Activated CD8-positive, alpha-beta T cell treated with anti-CD3 and anti-CD28 coated beads, Interleukin-2, amount 10 ng/mL, durations not matched to agents 7 days and 5 days (primary cell): ENCODE results near the gene REM2. TPM values are rescaled to one million over a fixed set of nuclear protein-coding genes. Genes with fewer than 3 reads are reported as not detected.

Source experiments
- ATAC-seq: fragments of 150-1000 bp; cut with Tn5 transposase; one replicate; pipeline ENCODE4 v1.10.0; 2021; ENCODE audit warnings: moderate library complexity
- CTCF ChIA-PET: fragments of 350-600 bp; sonication (Branson Sonifier 250); formaldehyde crosslinking; loops from one replicate; lab custom pipeline; 2021; ENCODE audit warnings: antibody characterized with exemption; lab: Charles Lee
- POLR2A ChIA-PET: fragments of 350-600 bp; sonication (Branson Sonifier 250); formaldehyde crosslinking; loops from one replicate; lab custom pipeline; 2021; ENCODE audit warnings: antibody characterized with exemption; lab: Charles Lee
- DNase-seq: peaks from one replicate; pipeline ENCODE4 v3.0.0-alpha.2; 2020
- H3K27ac Mint-ChIP-seq: one replicate; pipeline ENCODE4 v1.8.0; 2021; ENCODE audit warnings: mild to moderate bottlenecking, mixed read lengths
- H3K27me3 Mint-ChIP-seq: one replicate; pipeline ENCODE4 v1.8.0; 2021; ENCODE audit warnings: low read depth, mixed read lengths
- H3K36me3 Mint-ChIP-seq: one replicate; pipeline ENCODE4 v1.8.0; 2021; ENCODE audit warnings: low read depth, mixed read lengths
- H3K4me1 Mint-ChIP-seq: one replicate; pipeline ENCODE4 v1.8.0; 2021; ENCODE audit warnings: low read depth, mixed read lengths
- H3K4me3 Mint-ChIP-seq: one replicate; pipeline ENCODE4 v1.8.0; 2021; ENCODE audit warnings: mild to moderate bottlenecking, mixed read lengths
- H3K9me3 Mint-ChIP-seq: one replicate; pipeline ENCODE4 v1.8.0; 2022; ENCODE audit warnings: mixed read lengths; ENCODE audit not compliant: insufficient read depth
- total RNA-seq, 2 experiments: library from RNA; stranded (reverse); gene quantifications; one replicate each; pipeline ENCODE4 v1.2.3, GENCODE V29; 2021

The REM2 gene
- total RNA-seq, 2 experiments from 2014 or later = 0.21 to 0.61 TPM

GRCh38 chr14:22932146-22932545 is 49.1 kb downstream of the REM2 start:
- Mint-ChIP-seq H3K4me3 (no peak overlapping the region), H3K4me1 (peaks cover 14% of the 10 kb centered on the region), H3K9me3 (no peaks in the 10 kb centered on the region), H3K27ac (no peak overlapping the region), H3K27me3 (no peaks in the 10 kb centered on the region), H3K36me3 (peaks cover 14% of the 10 kb centered on the region)
- ChIA-PET CTCF (interaction anchor here (1.1 kb wide), 1 partner anchor 55 kb away, joined by 4 read pairs; no protein-coding TSS in a partner anchor), POLR2A (no interaction called here)
- DNase-seq (no peak), ATAC-seq (no peak)

DNA sequence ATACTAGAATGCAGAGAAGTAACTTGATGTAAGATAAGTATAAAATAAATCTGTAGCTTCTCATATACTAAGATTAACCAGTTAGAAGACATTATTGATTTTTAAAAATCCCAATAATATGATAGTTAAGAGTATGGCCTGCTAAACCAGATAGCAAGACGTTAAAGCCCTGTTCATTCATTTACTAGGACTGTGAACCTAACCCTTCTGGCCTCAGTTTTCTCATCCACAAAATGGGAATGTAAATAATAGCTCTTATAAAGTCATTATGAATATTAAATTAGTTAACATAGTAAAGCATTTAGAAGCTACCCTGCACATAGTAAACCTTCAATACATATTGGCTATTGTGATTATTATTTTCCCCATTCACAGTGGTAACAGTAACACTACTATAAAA is 52.1 kb downstream of the REM2 start:
- no peaks in the 10 kb centered on the region for H3K27me3 Mint-ChIP-seq
- no peak overlapping the region for H3K4me3 Mint-ChIP-seq
- CTCF ChIA-PET = interaction anchor here (0.9 to 2.3 kb wide), 8 partner anchors 12 to 134 kb away, joined by 3 to 6 read pairs (median 4); partner anchors contain the start of gene AJUBA
- DNase-seq (no peak), ATAC-seq (no peak)
- peaks cover 13% of the 10 kb centered on the region for H3K36me3 Mint-ChIP-seq
- no peaks in the 10 kb centered on the region for H3K9me3 Mint-ChIP-seq
- peaks cover 2% of the 10 kb centered on the region for H3K4me1 Mint-ChIP-seq
- POLR2A ChIA-PET = no interaction called here
- H3K27ac Mint-ChIP-seq = no peak overlapping the region

Other genes starting within 250 kb of the REM2 start
- gene OR6J1, start 238.9 kb upstream of the REM2 start, total RNA-seq = not detected
- gene OXA1L, start 116.5 kb upstream of the REM2 start, total RNA-seq = 100 to 1,000 TPM; 104 to 107 TPM
- gene SLC7A7, start 67.8 kb upstream of the REM2 start, total RNA-seq = under 1 TPM in 1 of 2 experiments, not detected in 1; 0.23 TPM
- gene MRPL52, start 53.3 kb upstream of the REM2 start, total RNA-seq = 10 to 100 TPM; 93.9 to 97.3 TPM
- 1 to 10 TPM; 1.8 to 2.4 TPM for gene MMP14, start 46.6 kb upstream of the REM2 start, total RNA-seq
- gene LRP10, start 11.5 kb upstream of the REM2 start, total RNA-seq = 10 to 100 TPM; 37.1 to 40.7 TPM
- 10 to 100 TPM; 77.1 to 81.2 TPM for gene RBM23, start 35.9 kb downstream of the REM2 start, total RNA-seq
- 10 to 100 TPM; 55.5 to 64.9 TPM for gene PRMT5, start 46.2 kb downstream of the REM2 start, total RNA-seq
- 10 to 100 TPM; 74.7 to 79.1 TPM for gene HAUS4, start 73.9 kb downstream of the REM2 start, total RNA-seq
- 1 to 10 TPM in 1 of 2 experiments, under 1 TPM in 1; 0.74 to 1.4 TPM for gene AJUBA, start 99.3 kb downstream of the REM2 start, total RNA-seq
- 1 to 10 TPM; 7.8 to 9.0 TPM for gene C14orf93, start 126.9 kb downstream of the REM2 start, total RNA-seq
- gene PSMB5, start 151.7 kb downstream of the REM2 start, total RNA-seq = 10 to 100 TPM; 64.5 to 74.5 TPM
- not detected for gene PSMB11, start 159.0 kb downstream of the REM2 start, total RNA-seq
- gene CDH24, start 174.3 kb downstream of the REM2 start, total RNA-seq = 1 to 10 TPM; 1.6 to 1.8 TPM
- gene ACIN1, start 211.9 kb downstream of the REM2 start, total RNA-seq = 100 to 1,000 TPM; 161 to 177 TPM
- gene C14orf119, start 212.3 kb downstream of the REM2 start, total RNA-seq = 10 to 100 TPM; 46.0 to 47.0 TPM
- not detected for gene CIROP, start 221.8 kb downstream of the REM2 start, total RNA-seq
- gene CEBPE, start 236.0 kb downstream of the REM2 start, total RNA-seq = under 1 TPM; 0.50 to 0.92 TPM